Endothelial cell (in vitro differentiated cells): ENCODE data around the gene MGAT5. TPM values are rescaled to one million over a fixed set of nuclear protein-coding genes. Genes with fewer than 3 reads are reported as not detected.

ENCODE experiments used
- DNase-seq: peaks from one replicate; pipeline ENCODE4 v3.0.0; 2021; ENCODE audit warnings: low spot score
- H3K27ac Mint-ChIP-seq: one replicate; pipeline ENCODE4 v1.8.0; 2021; ENCODE audit warnings: mixed read lengths, inconsistent platforms; ENCODE audit not compliant: unreplicated experiment
- H3K27me3 Mint-ChIP-seq: one replicate; pipeline ENCODE4 v1.8.0; 2021; ENCODE audit warnings: mild to moderate bottlenecking, moderate library complexity, mixed read lengths, inconsistent platforms; ENCODE audit not compliant: unreplicated experiment
- H3K36me3 Mint-ChIP-seq: one replicate; pipeline ENCODE4 v1.8.0; 2021; ENCODE audit warnings: mild to moderate bottlenecking, low read depth, mixed read lengths, inconsistent platforms; ENCODE audit not compliant: unreplicated experiment
- H3K4me1 Mint-ChIP-seq: one replicate; pipeline ENCODE4 v1.8.0; 2021; ENCODE audit warnings: mild to moderate bottlenecking, mixed read lengths, inconsistent platforms; ENCODE audit not compliant: unreplicated experiment
- H3K4me3 Mint-ChIP-seq: one replicate; pipeline ENCODE4 v1.8.0; 2021; ENCODE audit warnings: mild to moderate bottlenecking, mixed read lengths, inconsistent platforms; ENCODE audit not compliant: unreplicated experiment
- H3K9me3 Mint-ChIP-seq: one replicate; pipeline ENCODE4 v1.8.0; 2021; ENCODE audit warnings: mixed read lengths, inconsistent platforms; ENCODE audit not compliant: unreplicated experiment
- total RNA-seq: library from RNA; stranded (reverse); fragmentation: NEBNext Ultra II Directional; extraction: Animal tissue kit (Norgen Biotek cat#: 25700); gene quantifications from one replicate; pipeline ENCODE4 v1.2.1, GENCODE V29; 2021; ENCODE audit not compliant: unreplicated experiment
- TF ChIP-seq, protein P1 (sequence below): fragments of 200-600 bp; sonication (generic); IDR thresholded peaks from one replicate; pipeline ENCODE4 v1.5.0; 2021; ENCODE audit warnings: antibody characterized with exemption; ENCODE audit not compliant: unreplicated experiment

The MGAT5 gene
- total RNA-seq, 1 donor from 2014 or later: 124 TPM

DNA sequence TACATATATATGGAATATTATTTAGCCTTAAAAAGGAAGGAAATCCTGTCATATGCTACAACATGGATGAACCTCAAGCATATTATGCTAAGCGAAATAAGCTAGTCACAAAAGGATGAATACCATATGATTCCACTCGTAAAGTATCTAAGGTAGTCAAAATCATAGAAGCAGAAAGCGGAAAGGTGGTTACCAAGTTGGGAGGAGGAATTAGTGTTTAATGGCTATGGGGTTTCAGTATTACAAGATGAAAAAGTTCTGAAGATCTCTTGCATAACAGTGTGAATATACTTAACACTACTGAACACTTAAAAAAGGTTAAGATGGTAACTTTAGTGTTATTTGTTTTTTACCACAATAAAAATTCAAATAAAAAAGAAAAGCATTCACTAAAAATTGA, 99.0 kb downstream of the MGAT5 start:
- TF ChIP-seq, protein P1, sequence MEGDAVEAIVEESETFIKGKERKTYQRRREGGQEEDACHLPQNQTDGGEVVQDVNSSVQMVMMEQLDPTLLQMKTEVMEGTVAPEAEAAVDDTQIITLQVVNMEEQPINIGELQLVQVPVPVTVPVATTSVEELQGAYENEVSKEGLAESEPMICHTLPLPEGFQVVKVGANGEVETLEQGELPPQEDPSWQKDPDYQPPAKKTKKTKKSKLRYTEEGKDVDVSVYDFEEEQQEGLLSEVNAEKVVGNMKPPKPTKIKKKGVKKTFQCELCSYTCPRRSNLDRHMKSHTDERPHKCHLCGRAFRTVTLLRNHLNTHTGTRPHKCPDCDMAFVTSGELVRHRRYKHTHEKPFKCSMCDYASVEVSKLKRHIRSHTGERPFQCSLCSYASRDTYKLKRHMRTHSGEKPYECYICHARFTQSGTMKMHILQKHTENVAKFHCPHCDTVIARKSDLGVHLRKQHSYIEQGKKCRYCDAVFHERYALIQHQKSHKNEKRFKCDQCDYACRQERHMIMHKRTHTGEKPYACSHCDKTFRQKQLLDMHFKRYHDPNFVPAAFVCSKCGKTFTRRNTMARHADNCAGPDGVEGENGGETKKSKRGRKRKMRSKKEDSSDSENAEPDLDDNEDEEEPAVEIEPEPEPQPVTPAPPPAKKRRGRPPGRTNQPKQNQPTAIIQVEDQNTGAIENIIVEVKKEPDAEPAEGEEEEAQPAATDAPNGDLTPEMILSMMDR: no peak
- no peaks in the 10 kb centered on the region for H3K9me3 Mint-ChIP-seq
- H3K36me3 Mint-ChIP-seq: peaks cover 25% of the 10 kb centered on the region
- peaks cover 3% of the 10 kb centered on the region for H3K27me3 Mint-ChIP-seq
- no peak overlapping the region for H3K4me3 Mint-ChIP-seq
- H3K4me1 Mint-ChIP-seq: no peaks in the 10 kb centered on the region
- H3K27ac Mint-ChIP-seq: no peak overlapping the region
- DNase-seq: no peak

DNA sequence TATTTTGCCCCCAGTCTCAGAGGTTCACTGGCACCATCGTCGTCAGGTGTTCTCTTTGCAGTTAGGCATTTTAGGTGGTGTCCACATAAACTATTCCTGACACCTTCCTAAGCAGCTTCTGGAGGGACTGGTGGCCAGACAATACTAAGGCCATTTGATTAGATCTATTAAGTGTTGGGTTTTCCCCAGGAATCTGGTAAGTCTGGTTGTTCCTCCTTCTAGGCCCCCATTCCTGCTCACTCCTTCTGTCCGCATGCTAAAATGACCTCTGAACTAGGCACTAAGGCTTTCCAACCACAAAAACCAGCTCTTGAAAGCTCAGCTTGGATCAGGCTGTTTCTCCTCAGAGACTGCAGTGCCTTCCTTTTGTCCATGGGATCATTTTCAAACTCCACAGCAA, 100.7 kb downstream of the MGAT5 start:
- peaks cover 25% of the 10 kb centered on the region for H3K36me3 Mint-ChIP-seq

DNA sequence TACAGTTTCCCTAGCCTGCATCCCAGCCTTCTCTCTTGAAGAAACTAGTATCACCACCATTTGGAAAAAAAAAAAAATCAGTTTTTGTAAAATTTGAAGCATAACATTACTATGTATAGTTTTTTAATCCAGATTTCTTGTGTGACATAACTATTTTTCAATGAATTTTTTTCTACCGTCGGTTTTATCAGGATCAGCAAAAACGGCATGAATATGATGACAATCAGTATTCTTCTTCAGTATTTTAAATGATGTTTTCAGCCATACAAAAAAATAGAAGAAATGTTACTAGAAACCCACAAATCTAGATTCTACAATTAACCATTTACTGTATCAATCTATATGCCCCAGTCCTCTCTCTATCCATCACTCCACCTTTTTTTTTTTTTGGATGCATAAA, 103.9 kb downstream of the MGAT5 start:
- DNase-seq: no peak
- H3K4me1 Mint-ChIP-seq: no peaks in the 10 kb centered on the region
- H3K27me3 Mint-ChIP-seq: peaks cover 8% of the 10 kb centered on the region
- no peak overlapping the region for H3K4me3 Mint-ChIP-seq
- no peaks in the 10 kb centered on the region for H3K9me3 Mint-ChIP-seq
- H3K36me3 Mint-ChIP-seq: peaks cover 24% of the 10 kb centered on the region
- H3K27ac Mint-ChIP-seq: no peak overlapping the region
- TF ChIP-seq, protein P1: no peak

More for the DNA sequence above, 100.7 kb downstream of the MGAT5 start:
- Mint-ChIP-seq H3K4me1 (no peaks in the 10 kb centered on the region), H3K9me3 (no peaks in the 10 kb centered on the region), H3K27ac (no peak overlapping the region), H3K4me3 (no peak overlapping the region), H3K27me3 (peaks cover 4% of the 10 kb centered on the region)
- TF ChIP-seq, protein P1: no peak
- DNase-seq: no peak

DNA sequence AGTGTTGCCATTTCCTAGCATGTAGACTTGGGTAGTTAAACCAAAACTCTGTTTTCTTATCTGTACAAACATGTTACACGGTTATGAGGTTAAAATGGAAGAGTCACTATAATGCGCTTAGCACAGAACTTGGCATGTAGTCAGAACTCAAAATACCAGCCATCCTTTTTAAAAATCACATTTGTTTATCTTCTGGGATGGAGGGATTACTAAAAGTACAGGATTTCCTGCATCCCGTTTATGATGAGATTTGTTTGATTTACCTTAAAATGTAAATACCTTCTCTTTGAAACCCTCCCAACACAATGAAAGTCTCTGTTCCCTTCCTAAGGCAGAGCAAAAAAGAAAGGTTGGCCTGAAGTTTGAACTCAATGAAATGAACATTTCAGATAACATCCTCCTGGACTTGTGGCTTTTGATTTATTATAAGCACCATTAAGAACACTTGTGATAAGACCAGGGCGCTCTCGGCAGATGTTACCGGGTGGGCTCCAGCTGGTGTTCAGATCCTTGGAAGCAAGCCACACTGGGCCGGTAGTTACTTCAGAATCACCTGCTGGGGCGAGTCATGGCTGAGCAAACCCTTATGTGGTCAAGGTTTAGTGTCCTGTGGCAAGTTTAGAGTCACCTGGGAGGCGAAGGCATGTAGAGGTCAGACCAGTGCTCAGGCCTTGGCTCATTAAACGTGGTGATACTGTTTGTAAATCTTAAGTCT, 105.7 kb downstream of the MGAT5 start:
- Mint-ChIP-seq H3K27me3 (peaks cover 8% of the 10 kb centered on the region), H3K4me1 (no peaks in the 10 kb centered on the region), H3K36me3 (peaks cover 34% of the 10 kb centered on the region), H3K27ac (no peak overlapping the region), H3K4me3 (no peak overlapping the region), H3K9me3 (no peaks in the 10 kb centered on the region)
- DNase-seq: no peak
- TF ChIP-seq, protein P1: no peak

DNA sequence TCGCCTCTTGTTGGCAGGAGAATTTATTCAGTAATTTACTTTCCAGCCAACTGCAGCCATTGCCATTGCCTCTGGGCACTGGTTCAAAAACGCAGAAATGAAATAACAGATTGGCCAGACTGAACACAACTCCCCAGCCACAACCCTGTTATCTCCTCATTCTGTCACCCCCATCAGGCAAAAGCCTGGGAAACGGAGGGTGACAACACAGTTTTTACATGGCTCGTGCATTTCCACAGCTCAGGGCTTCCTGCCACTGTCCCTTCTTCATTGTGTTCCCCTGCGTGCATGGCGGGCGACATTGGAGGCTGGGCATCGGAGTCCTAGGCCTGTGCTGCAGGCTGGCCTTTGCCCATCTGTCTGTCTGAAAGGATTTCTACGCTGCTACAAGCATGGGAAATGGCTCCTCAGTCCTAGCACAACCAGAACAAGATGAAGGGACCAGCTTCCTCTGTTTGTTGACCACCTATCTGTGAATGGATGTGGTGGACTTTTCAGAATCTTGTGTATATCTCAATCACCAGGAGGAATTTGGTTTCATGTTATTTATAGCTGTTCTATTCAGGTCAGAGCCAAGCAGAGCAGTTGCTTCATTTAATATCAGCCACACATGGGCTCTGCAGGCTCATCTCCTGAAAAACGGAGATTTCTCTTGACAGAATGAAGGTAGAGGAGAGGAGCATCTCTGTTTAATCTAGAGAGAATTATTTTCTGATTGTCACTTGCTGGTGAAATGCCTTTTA, 107.0 kb downstream of the MGAT5 start:
- no peak overlapping the region for H3K27ac Mint-ChIP-seq
- peaks cover 8% of the 10 kb centered on the region for H3K27me3 Mint-ChIP-seq
- no peak for DNase-seq
- peaks cover 4% of the 10 kb centered on the region for H3K4me1 Mint-ChIP-seq
- TF ChIP-seq, protein P1: no peak
- no peaks in the 10 kb centered on the region for H3K9me3 Mint-ChIP-seq
- H3K36me3 Mint-ChIP-seq: peaks cover 36% of the 10 kb centered on the region
- no peak overlapping the region for H3K4me3 Mint-ChIP-seq
